Measurements from ENCODE around the gene NAXE. TPM values are rescaled to one million over a fixed set of nuclear protein-coding genes. Genes with fewer than 3 reads are reported as not detected.
A peak's percentile ranks its signal among the peaks of the same experiment; 100 is the strongest.

The NAXE gene
- total and polyA plus RNA-seq, 2 of the 13 experiments (the other 11 are each of a cell fraction or from before 2014, with no cell fraction given): 39.4 to 59.4 TPM

DNA sequence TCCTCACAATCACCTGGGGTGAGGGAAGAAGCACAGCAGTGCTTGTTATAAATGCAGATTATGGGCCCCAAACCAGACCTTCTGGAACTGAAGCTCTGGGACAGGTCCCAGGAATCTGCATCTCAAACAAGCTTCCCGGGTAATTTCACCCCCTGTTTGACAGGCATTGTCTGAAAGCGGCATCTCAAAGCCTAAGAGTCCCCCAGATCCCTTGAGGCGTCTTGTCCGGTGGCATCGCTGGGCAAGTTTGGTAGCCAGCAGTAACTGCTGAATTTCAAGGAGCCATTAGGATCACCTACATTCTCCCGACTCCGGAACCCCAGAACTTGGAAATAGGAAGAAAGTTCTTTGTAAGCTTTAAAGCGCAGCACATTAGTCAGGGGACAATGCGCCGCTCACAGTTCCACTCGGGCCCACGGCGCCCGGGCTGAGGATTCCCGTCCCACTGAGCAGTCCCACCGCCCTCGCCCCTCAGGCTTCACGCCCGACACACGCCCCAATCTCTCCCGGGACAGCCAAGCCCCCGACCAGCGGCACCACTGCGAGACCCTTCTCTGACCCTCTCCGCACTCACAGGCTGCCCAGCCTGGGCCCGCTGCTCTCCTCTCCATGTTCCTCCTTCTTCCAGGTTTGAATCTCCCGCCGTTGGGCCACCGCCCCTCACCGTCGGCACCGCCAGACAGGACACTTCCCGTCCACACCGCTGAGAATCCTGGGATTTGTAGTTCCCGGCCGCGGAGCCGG is 19.5 kb upstream of the NAXE start, which contains the start of gene IQGAP3 (continued):
- TF ChIP-seq ZBTB44 (CRISPR knock-in tag; IDR thresholded peaks at IDR 0.05) (no peak), ZHX2 (IDR thresholded peaks at IDR 0.05; ENCODE audit: low read depth) (no peak), ZHX2 (CRISPR knock-in tag; IDR thresholded peaks at IDR 0.05; ENCODE audit: borderline replicate concordance) (no peak), CBFB (CRISPR knock-in tag; IDR thresholded peaks at IDR 0.05) (no peak; the same call in 1 of the 2 replicates), ARID3A (IDR thresholded peaks at IDR 0.05; ENCODE audit: low read depth, low read length) (no peak), NFATC3 (CRISPR knock-in tag; IDR thresholded peaks at IDR 0.05) (no peak), HNF4G (IDR thresholded peaks at IDR 0.05; ENCODE audit: borderline replicate concordance, low read depth, low read length) (no peak), HNF4G (CRISPR knock-in tag; IDR thresholded peaks at IDR 0.05; ENCODE audit: borderline replicate concordance, low read depth) (no peak), CAMTA2 (CRISPR knock-in tag; IDR thresholded peaks at IDR 0.05; ENCODE audit: borderline replicate concordance) (no peak), ZNF629 (CRISPR knock-in tag; conservative IDR thresholded peaks at IDR 0.05) (no peak), ZKSCAN8 (CRISPR knock-in tag; IDR thresholded peaks at IDR 0.05; ENCODE audit: borderline replicate concordance) (no peak), FIP1L1 (IDR thresholded peaks at IDR 0.05; ENCODE audit: borderline replicate concordance, insufficient read depth, low read depth, low read length) (no peak), ZNF451 (CRISPR knock-in tag; IDR thresholded peaks at IDR 0.05) (0 out of 2 replicates have a peak, but pooled peaks have one; percentile 45), SCMH1 (CRISPR knock-in tag; IDR thresholded peaks at IDR 0.05; ENCODE audit: borderline replicate concordance) (no peak)
- TF ChIP-seq, protein P1, sequence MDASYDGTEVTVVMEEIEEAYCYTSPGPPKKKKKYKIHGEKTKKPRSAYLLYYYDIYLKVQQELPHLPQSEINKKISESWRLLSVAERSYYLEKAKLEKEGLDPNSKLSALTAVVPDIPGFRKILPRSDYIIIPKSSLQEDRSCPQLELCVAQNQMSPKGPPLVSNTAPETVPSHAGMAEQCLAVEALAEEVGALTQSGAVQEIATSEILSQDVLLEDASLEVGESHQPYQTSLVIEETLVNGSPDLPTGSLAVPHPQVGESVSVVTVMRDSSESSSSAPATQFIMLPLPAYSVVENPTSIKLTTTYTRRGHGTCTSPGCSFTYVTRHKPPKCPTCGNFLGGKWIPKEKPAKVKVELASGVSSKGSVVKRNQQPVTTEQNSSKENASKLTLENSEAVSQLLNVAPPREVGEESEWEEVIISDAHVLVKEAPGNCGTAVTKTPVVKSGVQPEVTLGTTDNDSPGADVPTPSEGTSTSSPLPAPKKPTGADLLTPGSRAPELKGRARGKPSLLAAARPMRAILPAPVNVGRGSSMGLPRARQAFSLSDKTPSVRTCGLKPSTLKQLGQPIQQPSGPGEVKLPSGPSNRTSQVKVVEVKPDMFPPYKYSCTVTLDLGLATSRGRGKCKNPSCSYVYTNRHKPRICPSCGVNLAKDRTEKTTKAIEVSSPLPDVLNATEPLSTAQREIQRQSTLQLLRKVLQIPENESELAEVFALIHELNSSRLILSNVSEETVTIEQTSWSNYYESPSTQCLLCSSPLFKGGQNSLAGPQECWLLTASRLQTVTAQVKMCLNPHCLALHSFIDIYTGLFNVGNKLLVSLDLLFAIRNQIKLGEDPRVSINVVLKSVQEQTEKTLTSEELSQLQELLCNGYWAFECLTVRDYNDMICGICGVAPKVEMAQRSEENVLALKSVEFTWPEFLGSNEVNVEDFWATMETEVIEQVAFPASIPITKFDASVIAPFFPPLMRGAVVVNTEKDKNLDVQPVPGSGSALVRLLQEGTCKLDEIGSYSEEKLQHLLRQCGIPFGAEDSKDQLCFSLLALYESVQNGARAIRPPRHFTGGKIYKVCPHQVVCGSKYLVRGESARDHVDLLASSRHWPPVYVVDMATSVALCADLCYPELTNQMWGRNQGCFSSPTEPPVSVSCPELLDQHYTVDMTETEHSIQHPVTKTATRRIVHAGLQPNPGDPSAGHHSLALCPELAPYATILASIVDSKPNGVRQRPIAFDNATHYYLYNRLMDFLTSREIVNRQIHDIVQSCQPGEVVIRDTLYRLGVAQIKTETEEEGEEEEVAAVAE (CRISPR knock-in tag; IDR thresholded peaks at IDR 0.05; ENCODE audit: borderline replicate concordance): no peak; the same call in 1 of the 2 replicates

All from HepG2 (cell line).